Activated B cell treated with CpG ODN at 0.5 μM for 24 hours (primary cell): ENCODE data around the gene MPG. TPM values are rescaled to one million over a fixed set of nuclear protein-coding genes. Genes with fewer than 3 reads are reported as not detected.
A peak's percentile ranks its signal among the peaks of the same experiment; 100 is the strongest.

ENCODE experiments used
- ATAC-seq: fragments of 200-7000 bp; cut with Tn5 transposase; one replicate; pipeline ENCODE4 v1.10.0; 2021; ENCODE audit warnings: low read depth, mild to moderate bottlenecking, moderate library complexity
- CTCF ChIA-PET: fragments of 350-600 bp; sonication (Branson Sonifier 250); formaldehyde crosslinking; loops from one replicate; lab custom pipeline; 2021; ENCODE audit warnings: antibody characterized with exemption; lab: Charles Lee
- POLR2A ChIA-PET: fragments of 350-600 bp; sonication (Branson Sonifier 250); formaldehyde crosslinking; loops from one replicate; lab custom pipeline; 2021; ENCODE audit warnings: antibody characterized with exemption; lab: Charles Lee
- DNase-seq: peaks from one replicate; pipeline ENCODE4 v3.0.0; 2022
- H3K27ac Mint-ChIP-seq: one replicate; pipeline ENCODE4 v1.8.0; 2020; ENCODE audit warnings: mixed read lengths
- H3K27me3 Mint-ChIP-seq: one replicate; pipeline ENCODE4 v1.8.0; 2021; ENCODE audit warnings: mixed read lengths
- H3K36me3 Mint-ChIP-seq: one replicate; pipeline ENCODE4 v1.8.0; 2021; ENCODE audit warnings: low read depth, mixed read lengths
- H3K4me1 Mint-ChIP-seq: one replicate; pipeline ENCODE4 v1.8.0; 2021; ENCODE audit warnings: mixed read lengths
- H3K4me3 Mint-ChIP-seq: one replicate; pipeline ENCODE4 v1.8.0; 2020; ENCODE audit warnings: mild to moderate bottlenecking, mixed read lengths
- H3K9me3 Mint-ChIP-seq: one replicate; pipeline ENCODE4 v1.8.0; 2020; ENCODE audit warnings: mixed read lengths
- intact Hi-C: fragments of 100-400 bp; cut with micrococcal nuclease; formaldehyde crosslinking; loops from one replicate; pipeline ENCODE4 v1.15.1; 2024
- total RNA-seq: library from RNA; stranded (reverse); gene quantifications from 2 replicates; pipeline ENCODE4 v1.2.3, GENCODE V29; 2022
- TF ChIP-seq, protein P1 (sequence below): fragments of 200-600 bp; IDR thresholded peaks from one replicate; pipeline ENCODE4 v1.8.0; 2022; ENCODE audit warnings: antibody characterized with exemption, mild to moderate bottlenecking

The MPG gene
- total RNA-seq, 1 donor from 2014 or later = 51.7 TPM

DNA sequence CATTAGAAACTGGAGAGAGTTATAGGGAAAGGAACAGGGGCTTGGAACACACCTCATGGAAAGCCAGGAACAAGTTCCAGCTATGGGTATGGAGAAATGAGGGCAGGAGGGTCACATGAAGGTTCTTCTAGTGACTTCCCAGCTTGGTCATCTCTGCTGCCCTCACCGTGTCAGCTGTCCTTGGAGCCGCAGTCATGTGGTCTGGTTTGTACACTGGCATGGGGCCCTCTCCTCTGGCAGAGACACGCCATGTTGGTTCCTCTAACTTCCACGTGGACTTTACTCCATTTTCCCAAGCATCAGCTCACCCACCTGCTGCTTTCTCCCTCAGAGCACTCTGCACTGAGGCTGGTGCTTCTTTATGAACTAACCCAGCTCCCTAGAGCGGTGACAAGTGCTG, 26.3 kb downstream of the MPG start:
- no peak overlapping the region for H3K4me3 Mint-ChIP-seq
- no peaks in the 10 kb centered on the region for H3K4me1 Mint-ChIP-seq
- DNase-seq = no peak
- ATAC-seq = no peak
- no peak overlapping the region for H3K27ac Mint-ChIP-seq
- intact Hi-C loops = no loop called here
- no peaks in the 10 kb centered on the region for H3K27me3 Mint-ChIP-seq
- ChIA-PET POLR2A (no interaction called here), CTCF (interaction anchor here (0.6 to 4.0 kb wide), 6 partner anchors 13 to 258 kb away, joined by 3 to 21 read pairs (median 3); partner anchors contain the start of gene HBQ1)
- TF ChIP-seq, protein P1, sequence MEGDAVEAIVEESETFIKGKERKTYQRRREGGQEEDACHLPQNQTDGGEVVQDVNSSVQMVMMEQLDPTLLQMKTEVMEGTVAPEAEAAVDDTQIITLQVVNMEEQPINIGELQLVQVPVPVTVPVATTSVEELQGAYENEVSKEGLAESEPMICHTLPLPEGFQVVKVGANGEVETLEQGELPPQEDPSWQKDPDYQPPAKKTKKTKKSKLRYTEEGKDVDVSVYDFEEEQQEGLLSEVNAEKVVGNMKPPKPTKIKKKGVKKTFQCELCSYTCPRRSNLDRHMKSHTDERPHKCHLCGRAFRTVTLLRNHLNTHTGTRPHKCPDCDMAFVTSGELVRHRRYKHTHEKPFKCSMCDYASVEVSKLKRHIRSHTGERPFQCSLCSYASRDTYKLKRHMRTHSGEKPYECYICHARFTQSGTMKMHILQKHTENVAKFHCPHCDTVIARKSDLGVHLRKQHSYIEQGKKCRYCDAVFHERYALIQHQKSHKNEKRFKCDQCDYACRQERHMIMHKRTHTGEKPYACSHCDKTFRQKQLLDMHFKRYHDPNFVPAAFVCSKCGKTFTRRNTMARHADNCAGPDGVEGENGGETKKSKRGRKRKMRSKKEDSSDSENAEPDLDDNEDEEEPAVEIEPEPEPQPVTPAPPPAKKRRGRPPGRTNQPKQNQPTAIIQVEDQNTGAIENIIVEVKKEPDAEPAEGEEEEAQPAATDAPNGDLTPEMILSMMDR = no peak
- peaks cover 42% of the 10 kb centered on the region for H3K36me3 Mint-ChIP-seq
- no peaks in the 10 kb centered on the region for H3K9me3 Mint-ChIP-seq

DNA sequence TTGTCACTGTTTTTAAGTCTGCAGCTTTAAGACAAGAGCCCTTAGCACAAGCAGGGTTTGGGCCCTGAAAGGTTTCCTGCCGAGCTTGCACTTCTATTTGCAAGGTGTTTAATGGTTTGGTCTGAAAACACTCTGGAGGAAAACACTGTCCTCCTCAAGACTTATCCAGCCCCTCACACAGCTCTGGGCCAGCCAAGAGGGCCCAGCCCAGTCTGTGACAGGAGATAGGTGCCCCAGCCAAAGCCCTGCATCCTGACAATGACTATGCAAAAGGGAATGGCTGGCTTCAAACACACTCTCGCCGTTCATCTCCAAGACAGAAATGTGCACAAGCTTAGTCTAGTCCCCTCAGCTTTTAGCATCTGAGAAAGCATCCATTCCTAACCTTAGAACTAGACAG, 26.9 kb downstream of the MPG start:
- ChIA-PET POLR2A (no interaction called here), CTCF (interaction anchor here (0.6 to 4.0 kb wide), 7 partner anchors 8 to 258 kb away, joined by 3 to 22 read pairs (median 3); partner anchors contain the start of gene HBQ1)
- Mint-ChIP-seq H3K4me3 (no peak overlapping the region), H3K9me3 (no peaks in the 10 kb centered on the region), H3K4me1 (no peaks in the 10 kb centered on the region), H3K27me3 (no peaks in the 10 kb centered on the region), H3K27ac (no peak overlapping the region), H3K36me3 (peaks cover 46% of the 10 kb centered on the region)
- intact Hi-C loops = no loop called here
- TF ChIP-seq, protein P1 = no peak
- no peak for ATAC-seq
- DNase-seq = no peak

DNA sequence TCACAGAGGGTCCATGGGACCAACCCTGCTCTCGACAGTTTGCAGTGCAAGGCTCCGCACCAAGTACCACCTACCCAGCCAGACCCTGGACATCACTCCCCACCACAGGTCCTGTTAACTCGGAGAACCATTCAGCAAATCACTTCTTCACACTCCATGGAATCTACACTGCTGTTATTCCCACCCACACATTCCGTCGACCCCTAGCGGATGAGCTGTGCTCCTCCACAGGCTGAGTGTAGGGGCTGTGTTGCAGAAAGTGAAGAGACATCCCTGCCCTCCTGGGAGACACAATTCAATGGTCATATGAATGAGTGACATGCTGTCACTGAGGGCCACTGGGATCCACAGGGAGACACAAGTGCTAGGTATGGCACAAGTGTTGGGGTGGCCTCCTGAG, 27.5 kb downstream of the MPG start:
- H3K9me3 Mint-ChIP-seq = no peaks in the 10 kb centered on the region

DNA sequence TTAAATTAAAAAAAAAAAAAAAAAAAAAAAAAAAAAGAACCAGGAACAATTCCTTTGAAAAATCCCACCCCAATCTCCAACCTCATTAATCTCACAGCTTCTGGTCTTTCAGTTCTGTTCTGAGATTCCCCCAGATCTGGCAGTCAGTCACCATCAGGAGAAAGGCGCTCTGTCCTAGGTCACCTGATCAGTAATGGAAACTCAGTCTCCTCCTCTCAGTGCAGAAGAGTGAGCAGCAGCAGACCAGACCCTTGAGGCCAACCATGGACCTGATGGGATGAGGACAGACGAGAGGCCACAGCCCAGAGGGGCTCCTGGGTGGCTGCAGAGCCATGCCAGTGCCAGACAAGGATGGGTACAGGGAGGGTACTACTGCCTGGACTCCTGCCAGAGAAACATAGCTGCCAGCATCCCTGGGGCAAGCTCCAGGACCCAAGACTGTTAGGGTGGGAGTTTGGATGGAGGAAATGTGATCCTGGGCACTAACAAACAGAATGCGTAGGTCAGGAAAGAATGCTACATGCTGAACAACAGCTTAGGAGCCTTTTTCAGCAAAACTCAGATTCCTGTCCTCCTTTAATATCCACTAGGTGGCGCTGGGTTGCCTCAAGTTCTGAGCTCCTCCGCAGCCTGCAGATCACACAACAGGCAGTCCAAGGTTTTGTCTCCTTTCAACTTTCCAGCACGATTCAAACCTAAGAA, 28.7 kb downstream of the MPG start:
- no peaks in the 10 kb centered on the region for H3K4me1 Mint-ChIP-seq
- intact Hi-C loops = loop anchor here (1.0 to 2.0 kb wide), 3 partner anchors 42 to 256 kb away; no protein-coding TSS in a partner anchor
- ChIA-PET CTCF (interaction anchor here (0.6 to 4.0 kb wide), 17 partner anchors 10 to 264 kb away, joined by 3 to 22 read pairs (median 4); partner anchors contain the start of genes AXIN1, MRPL28 and RHBDF1), POLR2A (interaction anchor here (0.7 to 1.1 kb wide), 6 partner anchors 33 to 561 kb away, joined by 3 to 8 read pairs (median 6); partner anchors contain the start of gene FAM234A)
- no peak overlapping the region for H3K4me3 Mint-ChIP-seq
- H3K9me3 Mint-ChIP-seq = no peaks in the 10 kb centered on the region
- TF ChIP-seq, protein P1 = no peak
- no peaks in the 10 kb centered on the region for H3K27me3 Mint-ChIP-seq
- DNase-seq (no peak), ATAC-seq (peak; percentile 81)
- no peak overlapping the region for H3K27ac Mint-ChIP-seq
- H3K36me3 Mint-ChIP-seq = peaks cover 43% of the 10 kb centered on the region

More for the DNA sequence above, 27.5 kb downstream of the MPG start:
- Mint-ChIP-seq H3K36me3 (peaks cover 44% of the 10 kb centered on the region), H3K4me1 (no peaks in the 10 kb centered on the region), H3K27ac (no peak overlapping the region), H3K27me3 (no peaks in the 10 kb centered on the region), H3K4me3 (no peak overlapping the region)
- CTCF ChIA-PET = interaction anchor here (0.7 to 4.0 kb wide), 4 partner anchors 9 to 40 kb away, joined by 3 to 22 read pairs (median 12); no protein-coding TSS in a partner anchor
- intact Hi-C loops = no loop called here
- no peak for ATAC-seq
- no peak for DNase-seq
- TF ChIP-seq, protein P1 = no peak
- POLR2A ChIA-PET = no interaction called here

DNA sequence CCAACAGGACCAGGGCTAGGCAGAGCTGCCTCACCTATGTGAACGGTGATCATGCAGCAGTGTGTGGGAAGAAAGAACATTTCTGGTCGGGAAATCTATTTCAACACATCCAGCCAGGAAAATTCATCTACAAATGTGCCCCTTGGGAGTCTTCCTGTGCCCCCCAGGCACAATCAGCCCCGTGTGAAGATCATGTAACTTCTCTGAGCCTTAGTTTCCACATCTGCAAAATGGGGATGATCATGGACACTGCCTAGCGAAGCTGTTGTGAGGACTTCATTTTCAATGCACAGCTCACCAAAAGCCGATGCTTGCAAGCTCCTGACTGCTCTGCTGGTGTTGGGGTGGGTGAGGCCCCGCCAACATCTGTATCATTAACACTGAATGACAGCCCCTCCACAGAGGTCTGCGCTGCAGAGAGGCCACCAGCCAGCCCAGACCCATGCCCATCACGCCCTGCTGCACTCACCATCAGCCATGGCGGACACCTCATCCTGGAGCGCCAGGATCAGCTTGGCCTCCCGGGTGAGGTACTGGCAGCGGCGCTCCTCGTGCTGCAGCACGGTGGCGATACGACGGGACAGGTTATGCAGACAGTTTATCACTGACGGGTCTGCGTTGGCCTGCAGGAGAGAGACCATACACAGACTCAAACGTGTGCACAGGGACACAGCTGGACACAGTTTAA, 34.3 kb downstream of the MPG start:
- ChIA-PET CTCF (no interaction called here), POLR2A (no interaction called here)
- Mint-ChIP-seq H3K9me3 (no peaks in the 10 kb centered on the region), H3K36me3 (peaks cover 60% of the 10 kb centered on the region), H3K27ac (no peak overlapping the region), H3K27me3 (no peaks in the 10 kb centered on the region), H3K4me3 (no peak overlapping the region), H3K4me1 (no peaks in the 10 kb centered on the region)
- ATAC-seq = no peak
- intact Hi-C loops = no loop called here
- DNase-seq = no peak
- TF ChIP-seq, protein P1 = no peak
